Measurements from ENCODE around the gene ASCL3.

ASCL3 gene

GRCh38 chr11:8947230-8947943, 4.6 kb upstream of the ASCL3 start:
- H3K27ac ChIP-seq (replicated peaks): no peak overlapping the region
- no peaks in the 10 kb centered on the region for H3K27me3 ChIP-seq (ENCODE audit: insufficient read depth, poor library complexity, severe bottlenecking)
- TF ChIP-seq SPI1 (IDR thresholded peaks at IDR 0.05; ENCODE audit: borderline replicate concordance, low read depth) (no peak), POLR2AphosphoS5 (IDR thresholded peaks at IDR 0.05; ENCODE audit: low read depth) (no peak), GABPA (IDR thresholded peaks at IDR 0.05; ENCODE audit: low read depth) (no peak), CTCF (IDR thresholded peaks at IDR 0.05; ENCODE audit: insufficient read depth, low read length) (no peak)
- TF ChIP-seq, protein P1, sequence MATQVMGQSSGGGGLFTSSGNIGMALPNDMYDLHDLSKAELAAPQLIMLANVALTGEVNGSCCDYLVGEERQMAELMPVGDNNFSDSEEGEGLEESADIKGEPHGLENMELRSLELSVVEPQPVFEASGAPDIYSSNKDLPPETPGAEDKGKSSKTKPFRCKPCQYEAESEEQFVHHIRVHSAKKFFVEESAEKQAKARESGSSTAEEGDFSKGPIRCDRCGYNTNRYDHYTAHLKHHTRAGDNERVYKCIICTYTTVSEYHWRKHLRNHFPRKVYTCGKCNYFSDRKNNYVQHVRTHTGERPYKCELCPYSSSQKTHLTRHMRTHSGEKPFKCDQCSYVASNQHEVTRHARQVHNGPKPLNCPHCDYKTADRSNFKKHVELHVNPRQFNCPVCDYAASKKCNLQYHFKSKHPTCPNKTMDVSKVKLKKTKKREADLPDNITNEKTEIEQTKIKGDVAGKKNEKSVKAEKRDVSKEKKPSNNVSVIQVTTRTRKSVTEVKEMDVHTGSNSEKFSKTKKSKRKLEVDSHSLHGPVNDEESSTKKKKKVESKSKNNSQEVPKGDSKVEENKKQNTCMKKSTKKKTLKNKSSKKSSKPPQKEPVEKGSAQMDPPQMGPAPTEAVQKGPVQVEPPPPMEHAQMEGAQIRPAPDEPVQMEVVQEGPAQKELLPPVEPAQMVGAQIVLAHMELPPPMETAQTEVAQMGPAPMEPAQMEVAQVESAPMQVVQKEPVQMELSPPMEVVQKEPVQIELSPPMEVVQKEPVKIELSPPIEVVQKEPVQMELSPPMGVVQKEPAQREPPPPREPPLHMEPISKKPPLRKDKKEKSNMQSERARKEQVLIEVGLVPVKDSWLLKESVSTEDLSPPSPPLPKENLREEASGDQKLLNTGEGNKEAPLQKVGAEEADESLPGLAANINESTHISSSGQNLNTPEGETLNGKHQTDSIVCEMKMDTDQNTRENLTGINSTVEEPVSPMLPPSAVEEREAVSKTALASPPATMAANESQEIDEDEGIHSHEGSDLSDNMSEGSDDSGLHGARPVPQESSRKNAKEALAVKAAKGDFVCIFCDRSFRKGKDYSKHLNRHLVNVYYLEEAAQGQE (IDR thresholded peaks at IDR 0.05; ENCODE audit: insufficient replicate concordance, low read depth): no peak
- DNase-seq (ENCODE audit: low read depth in 1 of 2, low spot score in 1 of 2): no peak
- H3K4me3 ChIP-seq (replicated peaks; ENCODE audit: insufficient read depth, low read length): no peak overlapping the region

- Histone ChIP-seq H3K27me3 (ENCODE audit: insufficient read depth, poor library complexity, severe bottlenecking) (no peaks in the 10 kb centered on the region), H3K27ac (replicated peaks) (no peak overlapping the region), H3K4me3 (replicated peaks; ENCODE audit: insufficient read depth, low read length) (no peak overlapping the region)
- DNase-seq (ENCODE audit: low read depth in 1 of 2, low spot score in 1 of 2): no peak
- TF ChIP-seq GABPA (IDR thresholded peaks at IDR 0.05; ENCODE audit: low read depth) (no peak), POLR2AphosphoS5 (IDR thresholded peaks at IDR 0.05; ENCODE audit: low read depth) (no peak), SPI1 (IDR thresholded peaks at IDR 0.05; ENCODE audit: borderline replicate concordance, low read depth) (no peak), CTCF (IDR thresholded peaks at IDR 0.05; ENCODE audit: insufficient read depth, low read length) (no peak)
- TF ChIP-seq, protein P1 (IDR thresholded peaks at IDR 0.05; ENCODE audit: insufficient replicate concordance, low read depth): no peak
Observed at GRCh38 chr11:8941341-8942103, 1.3 kb downstream of the ASCL3 start.

DNA sequence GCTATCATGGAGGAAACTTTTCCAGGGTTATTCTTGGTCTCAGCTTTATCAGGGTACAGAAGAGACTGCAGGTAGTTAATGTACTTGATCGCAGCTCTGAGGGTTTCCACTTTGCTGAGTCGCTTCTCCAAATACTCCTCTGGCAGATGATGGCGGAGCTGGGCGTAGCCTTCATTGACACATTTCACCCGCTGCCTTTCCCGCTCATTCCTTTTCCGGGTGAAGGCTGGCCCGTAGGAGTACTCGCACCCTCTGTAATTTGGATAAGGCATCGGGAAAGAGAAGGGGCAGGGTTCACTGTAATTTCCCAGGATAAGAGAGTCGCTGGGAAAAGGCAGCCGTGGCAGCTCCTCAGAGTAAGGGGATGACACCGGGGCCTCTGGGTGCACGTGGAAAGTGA, 5.2 kb downstream of the ASCL3 start:
- Histone ChIP-seq H3K4me3 (replicated peaks; ENCODE audit: insufficient read depth, low read length) (no peak overlapping the region), H3K27me3 (ENCODE audit: insufficient read depth, poor library complexity, severe bottlenecking) (no peaks in the 10 kb centered on the region), H3K27ac (replicated peaks) (no peak overlapping the region)
- TF ChIP-seq CTCF (IDR thresholded peaks at IDR 0.05; ENCODE audit: insufficient read depth, low read length): no peak
- TF ChIP-seq SPI1 (IDR thresholded peaks at IDR 0.05; ENCODE audit: borderline replicate concordance, low read depth): no peak
- no peak for DNase-seq (ENCODE audit: low read depth in 1 of 2, low spot score in 1 of 2)
